B cell (primary cell): ENCODE results near the gene CHST13. TPM values are rescaled to one million over a fixed set of nuclear protein-coding genes. Genes with fewer than 3 reads are reported as not detected.

Experiments
- ATAC-seq: fragments of 200-7000 bp; cut with Tn5 transposase; one replicate; pipeline ENCODE4 v1.10.0; 2021; ENCODE audit warnings: low read depth, mild to moderate bottlenecking, moderate number of reproducible peaks, moderate library complexity
- CTCF ChIA-PET: fragments of 350-600 bp; sonication (Branson Sonifier 250); formaldehyde crosslinking; loops from one replicate; lab custom pipeline; 2021; ENCODE audit warnings: antibody characterized with exemption, inconsistent platforms; lab: Charles Lee
- POLR2A ChIA-PET: fragments of 350-600 bp; sonication (Branson Sonifier 250); formaldehyde crosslinking; loops from one replicate; lab custom pipeline; 2021; ENCODE audit warnings: antibody characterized with exemption; lab: Charles Lee
- DNase-seq: peaks from one replicate; pipeline ENCODE4 v3.0.0; 2013
- H2AFZ ChIP-seq: 2 replicates; pipeline ENCODE4 v1.6.1; 2012; ENCODE audit warnings: mild to moderate bottlenecking, low read depth, low read length; ENCODE audit not compliant: insufficient read depth, poor library complexity, severe bottlenecking
- H3K27ac ChIP-seq, 2 donors: 1 replicate in 1 of 2; 2 replicates in 1 of 2; pipeline ENCODE4 v1.5.1; 2012 to 2013; ENCODE audit warnings: low read length in 2 of 2, mild to moderate bottlenecking in 2 of 2, moderate library complexity in 1 of 2
- H3K27me3 ChIP-seq, 4 experiments: fragments of 200-600 bp in 1 of 4; sonication (generic) in 1 of 4; replicated peaks in 1 of 4; 1 replicate in 2 of 4; 2 replicates in 2 of 4; pipeline versions ENCODE4 v1.6.1 to v1.7.0; 2013 to 2016; ENCODE audit warnings: low read length in 3 of 4, mild to moderate bottlenecking in 2 of 4, mixed read lengths in 1 of 4, moderate library complexity in 1 of 4; ENCODE audit not compliant: insufficient read depth in 4 of 4, control insufficient read depth in 3 of 4; ENCODE audit errors: control extremely low read depth in 1 of 4
- H3K36me3 ChIP-seq, 2 experiments: replicated peaks in 1 of 2; 1 replicate in 1 of 2; 2 replicates in 1 of 2; pipeline versions ENCODE4 v1.6.1 to v1.7.1; 2013; ENCODE audit warnings: low read length in 1 of 2; ENCODE audit not compliant: insufficient read depth in 2 of 2, control insufficient read depth in 1 of 2; ENCODE audit errors: control extremely low read depth in 1 of 2, extremely low read depth in 1 of 2
- H3K4me1 ChIP-seq, 2 donors: fragments of 200-600 bp in 1 of 2; sonication (generic) in 1 of 2; 1 replicate in 1 of 2; 2 replicates in 1 of 2; pipeline versions ENCODE4 v1.5.1 to v1.6.1; 2013 to 2017; ENCODE audit warnings: low read length in 2 of 2; ENCODE audit not compliant: control insufficient read depth in 2 of 2, insufficient read depth in 2 of 2
- H3K4me2 ChIP-seq: replicated peaks from 2 replicates; pipeline ENCODE3; 2012; ENCODE audit warnings: mild to moderate bottlenecking, low read depth, low read length; ENCODE audit not compliant: poor library complexity, severe bottlenecking
- H3K4me3 ChIP-seq, 5 experiments: fragments of 200-600 bp in 1 of 5; sonication (generic) in 1 of 5; 1 replicate in 3 of 5; 2 replicates in 2 of 5; pipeline versions ENCODE4 v1.5.1 to v1.7.0; 2011 to 2016; ENCODE audit warnings: low read length in 4 of 5, mild to moderate bottlenecking in 4 of 5, low read depth in 2 of 5, control low read depth in 1 of 5, moderate library complexity in 1 of 5; ENCODE audit not compliant: insufficient read depth in 1 of 5; ENCODE audit errors: control extremely low read depth in 1 of 5, extremely low read depth in 1 of 5
- H3K79me2 ChIP-seq: fragments of 200-600 bp; sonication (generic); one replicate; pipeline ENCODE4 v1.6.0; 2016; ENCODE audit warnings: low read length; ENCODE audit not compliant: control insufficient read depth, insufficient read depth
- H3K9ac ChIP-seq: fragments of 200-600 bp; sonication (generic); 2 replicates; pipeline ENCODE4 v1.6.1; 2017; ENCODE audit warnings: mild to moderate bottlenecking, low read length, moderate library complexity
- H3K9me3 ChIP-seq, 3 donors: one replicate each; pipeline versions ENCODE4 v1.6.1 to v1.7.1; 2013; ENCODE audit warnings: low read length in 2 of 3; ENCODE audit not compliant: control insufficient read depth in 2 of 3, insufficient read depth in 1 of 3; ENCODE audit errors: control extremely low read depth in 1 of 3
- H4K20me1 ChIP-seq: 2 replicates; pipeline ENCODE4 v1.6.0; 2012; ENCODE audit warnings: mild to moderate bottlenecking, low read length; ENCODE audit not compliant: insufficient read depth, control insufficient read depth, poor library complexity, severe bottlenecking
- H3K27ac Mint-ChIP-seq: one replicate; pipeline ENCODE4 v1.8.0; 2021; ENCODE audit warnings: mixed read lengths
- H3K27me3 Mint-ChIP-seq: one replicate; pipeline ENCODE4 v1.8.0; 2021; ENCODE audit warnings: mixed read lengths
- H3K4me1 Mint-ChIP-seq: one replicate; pipeline ENCODE4 v1.8.0; 2021; ENCODE audit warnings: mixed read lengths
- H3K4me3 Mint-ChIP-seq: one replicate; pipeline ENCODE4 v1.8.0; 2021; ENCODE audit warnings: mixed read lengths
- H3K9me3 Mint-ChIP-seq: one replicate; pipeline ENCODE4 v1.8.0; 2022; ENCODE audit warnings: mixed read lengths; ENCODE audit not compliant: insufficient read depth
- EZH2 ChIP-seq: IDR thresholded peaks from 2 replicates; pipeline ENCODE4 v1.6.1; 2012; ENCODE audit warnings: borderline replicate concordance, low read depth, mild to moderate bottlenecking, moderate library complexity, low read length; ENCODE audit not compliant: insufficient read depth, poor library complexity, severe bottlenecking
- WGBS: methylation state at CpG from one replicate; pipeline ENCODE4 v1.1.5; 2013; ENCODE audit warnings: missing lambda C conversion rate; ENCODE audit not compliant: insufficient coverage; 5-methylcytosine and 5-hydroxymethylcytosine counted together
- intact Hi-C: fragments of 100-400 bp; cut with micrococcal nuclease; formaldehyde crosslinking; loops from one replicate; pipeline ENCODE4 v1.10.0; 2022
- polyA plus RNA-seq: library from polyadenylated mRNA; depleted of rRNA; stranded (reverse); fragments of >200 nt; gene quantifications from 2 replicates; pipeline ENCODE4 v1.2.3, GENCODE V29; 2012
- total RNA-seq, 2 donors: library from RNA; stranded (reverse); fragments of 120-200 nt in 1 of 2; gene quantifications; 1 replicate in 1 of 2; 2 replicates in 1 of 2; pipeline versions ENCODE4 v1.2.3 to v1.2.4, GENCODE V29; 2013 to 2022
- TF ChIP-seq, protein P1 (sequence below): fragments of 200-600 bp; IDR thresholded peaks from one replicate; pipeline ENCODE4 v1.8.0; 2022; ENCODE audit warnings: antibody characterized with exemption, mild to moderate bottlenecking

CHST13 gene
- total and polyA plus RNA-seq, 2 donors (not counting 1 experiment from before 2014, with no cell fraction given) = 0.07 TPM; not detected in 1

DNA sequence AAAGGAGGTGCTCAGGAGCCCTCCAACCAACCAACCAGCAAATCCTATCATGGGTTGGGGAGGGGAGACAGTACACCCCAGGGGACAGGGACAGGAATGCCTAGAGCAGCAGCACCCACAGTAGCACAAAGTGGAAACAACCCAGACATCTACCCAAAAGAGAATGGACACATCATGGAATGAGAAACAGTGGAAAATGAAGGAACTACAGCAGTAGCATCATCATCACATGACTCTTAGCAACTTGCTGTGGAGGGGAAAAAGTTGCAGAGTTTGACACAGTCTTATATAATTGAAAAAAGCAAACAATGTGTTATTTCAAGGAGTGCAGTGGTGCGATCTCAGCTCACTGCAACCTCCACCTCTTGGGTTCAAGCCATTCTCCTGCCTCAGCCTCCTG is 23.8 kb downstream of the CHST13 start:
- no peak for TF ChIP-seq EZH2
- TF ChIP-seq, protein P1, sequence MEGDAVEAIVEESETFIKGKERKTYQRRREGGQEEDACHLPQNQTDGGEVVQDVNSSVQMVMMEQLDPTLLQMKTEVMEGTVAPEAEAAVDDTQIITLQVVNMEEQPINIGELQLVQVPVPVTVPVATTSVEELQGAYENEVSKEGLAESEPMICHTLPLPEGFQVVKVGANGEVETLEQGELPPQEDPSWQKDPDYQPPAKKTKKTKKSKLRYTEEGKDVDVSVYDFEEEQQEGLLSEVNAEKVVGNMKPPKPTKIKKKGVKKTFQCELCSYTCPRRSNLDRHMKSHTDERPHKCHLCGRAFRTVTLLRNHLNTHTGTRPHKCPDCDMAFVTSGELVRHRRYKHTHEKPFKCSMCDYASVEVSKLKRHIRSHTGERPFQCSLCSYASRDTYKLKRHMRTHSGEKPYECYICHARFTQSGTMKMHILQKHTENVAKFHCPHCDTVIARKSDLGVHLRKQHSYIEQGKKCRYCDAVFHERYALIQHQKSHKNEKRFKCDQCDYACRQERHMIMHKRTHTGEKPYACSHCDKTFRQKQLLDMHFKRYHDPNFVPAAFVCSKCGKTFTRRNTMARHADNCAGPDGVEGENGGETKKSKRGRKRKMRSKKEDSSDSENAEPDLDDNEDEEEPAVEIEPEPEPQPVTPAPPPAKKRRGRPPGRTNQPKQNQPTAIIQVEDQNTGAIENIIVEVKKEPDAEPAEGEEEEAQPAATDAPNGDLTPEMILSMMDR = no peak
- POLR2A ChIA-PET = no interaction called here

DNA sequence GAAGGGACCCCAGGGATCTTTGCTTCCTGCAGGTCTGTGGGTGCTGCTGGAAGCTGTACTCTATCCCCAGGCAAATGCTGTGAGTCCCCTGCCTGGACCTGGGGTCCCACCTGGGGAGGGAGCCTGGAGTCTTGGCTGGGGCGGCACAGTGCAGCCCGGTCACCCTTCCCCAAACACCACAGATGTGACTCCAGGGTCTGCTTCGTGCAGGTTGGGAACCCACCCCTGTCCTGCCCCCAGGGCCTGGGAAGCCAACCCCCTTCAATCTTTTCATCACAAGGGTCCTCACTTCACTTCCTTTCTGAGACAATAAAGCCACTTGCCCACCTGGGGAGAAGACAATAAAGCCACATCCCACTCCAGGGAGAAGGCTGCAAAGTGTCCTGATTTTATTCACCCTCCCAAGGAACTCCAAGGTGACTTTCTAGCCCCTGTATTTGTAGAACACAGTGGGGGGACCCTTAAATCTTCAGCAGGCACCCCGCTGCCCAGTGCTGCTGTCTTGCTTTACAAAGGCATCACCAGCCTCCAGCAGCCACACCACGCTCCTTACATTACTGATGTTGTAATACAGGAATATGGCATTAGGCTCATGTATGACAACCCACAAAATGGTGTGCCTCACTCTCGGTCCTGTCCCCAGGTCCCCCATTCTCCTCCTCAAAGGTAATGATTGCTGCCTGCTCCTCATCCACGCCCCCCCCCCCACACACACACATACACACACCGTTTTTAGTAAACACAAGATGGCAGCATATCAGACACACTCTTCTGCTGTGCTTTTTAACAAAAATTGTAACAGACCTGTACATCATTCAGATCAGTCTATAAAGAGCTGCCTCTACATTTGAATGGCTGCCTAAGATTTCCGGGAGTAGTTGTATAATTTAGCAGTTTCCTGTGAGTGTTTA is 24.9 kb downstream of the CHST13 start:
- TF ChIP-seq EZH2 = no peak
- TF ChIP-seq, protein P1 = no peak
- no peaks in the 10 kb centered on the region for H3K79me2 ChIP-seq
- no peaks in the 10 kb centered on the region for H4K20me1 ChIP-seq
- no peak overlapping the region for H3K4me3 Mint-ChIP-seq
- H3K9me3 Mint-ChIP-seq = no peaks in the 10 kb centered on the region
- H3K9me3 ChIP-seq = no peaks in the 10 kb centered on the region
- H3K4me3 ChIP-seq = no peak overlapping the region
- no peaks in the 10 kb centered on the region for H3K4me1 ChIP-seq
- no peak overlapping the region for H3K4me2 ChIP-seq
- WGBS = 75% methylated on average over 4 of the region's 9 CpGs
- no peak overlapping the region for H3K27ac Mint-ChIP-seq
- H3K27me3 ChIP-seq = no peaks in the 10 kb centered on the region
- ATAC-seq = no peak
- no peaks in the 10 kb centered on the region for H3K36me3 ChIP-seq
- no peak for DNase-seq
- no peak overlapping the region for H3K9ac ChIP-seq
- H3K27me3 Mint-ChIP-seq = peaks cover 7% of the 10 kb centered on the region
- no peak overlapping the region for H2AFZ ChIP-seq
- no peak overlapping the region for H3K27ac ChIP-seq
- no peaks in the 10 kb centered on the region for H3K4me1 Mint-ChIP-seq
- intact Hi-C loops = no loop called here
- ChIA-PET CTCF (no interaction called here), POLR2A (no interaction called here)

More for the DNA sequence above, 23.8 kb downstream of the CHST13 start:
- no peak overlapping the region for H3K4me3 Mint-ChIP-seq
- H3K9me3 Mint-ChIP-seq = no peaks in the 10 kb centered on the region
- Histone ChIP-seq H3K9me3 (peaks cover 0 to 2% (median 0%) of the 10 kb centered on the region in 3 donors), H3K4me3 (no peak overlapping the region), H4K20me1 (no peaks in the 10 kb centered on the region), H3K79me2 (no peaks in the 10 kb centered on the region), H3K4me2 (no peak overlapping the region), H3K36me3 (no peaks in the 10 kb centered on the region), H3K9ac (no peak overlapping the region), H2AFZ (no peak overlapping the region), H3K27ac (no peak overlapping the region), H3K4me1 (no peaks in the 10 kb centered on the region), H3K27me3 (no peaks in the 10 kb centered on the region)
- peaks cover 3% of the 10 kb centered on the region for H3K27me3 Mint-ChIP-seq
- no peak overlapping the region for H3K27ac Mint-ChIP-seq
- ATAC-seq = no peak
- DNase-seq = no peak
- intact Hi-C loops = no loop called here
- H3K4me1 Mint-ChIP-seq = no peaks in the 10 kb centered on the region
- no CpG with 5 or more reads among the region's 1 CpG for WGBS
- CTCF ChIA-PET = no interaction called here
